Thyroid gland (tissue), 4 donors: ENCODE measurements around the gene MTARC2.

Experiments
- CTCF ChIP-seq, 6 experiments: fragments of 200-600 bp in 3 of 6; fragments of 450-650 bp in 3 of 6; sonication (generic) in 3 of 6; IDR thresholded peaks; one replicate each; pipeline ENCODE4 v1.5.1; 2016 to 2019; ENCODE audit warnings: antibody characterized with exemption in 6 of 6, mild to moderate bottlenecking in 2 of 6, inconsistent platforms in 1 of 6, moderate library complexity in 1 of 6
- POLR2A ChIP-seq, 2 donors: fragments of 450-650 bp; IDR thresholded peaks; one replicate each; pipeline ENCODE4 v1.6.1; 2017; ENCODE audit warnings: antibody characterized with exemption in 2 of 2, mild to moderate bottlenecking in 2 of 2, moderate library complexity in 1 of 2

GRCh38 chr1:220701974-220702373, 46.1 kb upstream of the MTARC2 start:
- TF ChIP-seq CTCF (IDR thresholded peaks at IDR 0.05) (no peak), POLR2A (IDR thresholded peaks at IDR 0.05) (no peak)
